ENCODE measurements around the gene COL18A1. TPM values are rescaled to one million over a fixed set of nuclear protein-coding genes. Genes with fewer than 3 reads are reported as not detected.

Gene COL18A1
- total and polyA plus RNA-seq, 4 donors: 62.5 to 309 (median 95.0) TPM

DNA sequence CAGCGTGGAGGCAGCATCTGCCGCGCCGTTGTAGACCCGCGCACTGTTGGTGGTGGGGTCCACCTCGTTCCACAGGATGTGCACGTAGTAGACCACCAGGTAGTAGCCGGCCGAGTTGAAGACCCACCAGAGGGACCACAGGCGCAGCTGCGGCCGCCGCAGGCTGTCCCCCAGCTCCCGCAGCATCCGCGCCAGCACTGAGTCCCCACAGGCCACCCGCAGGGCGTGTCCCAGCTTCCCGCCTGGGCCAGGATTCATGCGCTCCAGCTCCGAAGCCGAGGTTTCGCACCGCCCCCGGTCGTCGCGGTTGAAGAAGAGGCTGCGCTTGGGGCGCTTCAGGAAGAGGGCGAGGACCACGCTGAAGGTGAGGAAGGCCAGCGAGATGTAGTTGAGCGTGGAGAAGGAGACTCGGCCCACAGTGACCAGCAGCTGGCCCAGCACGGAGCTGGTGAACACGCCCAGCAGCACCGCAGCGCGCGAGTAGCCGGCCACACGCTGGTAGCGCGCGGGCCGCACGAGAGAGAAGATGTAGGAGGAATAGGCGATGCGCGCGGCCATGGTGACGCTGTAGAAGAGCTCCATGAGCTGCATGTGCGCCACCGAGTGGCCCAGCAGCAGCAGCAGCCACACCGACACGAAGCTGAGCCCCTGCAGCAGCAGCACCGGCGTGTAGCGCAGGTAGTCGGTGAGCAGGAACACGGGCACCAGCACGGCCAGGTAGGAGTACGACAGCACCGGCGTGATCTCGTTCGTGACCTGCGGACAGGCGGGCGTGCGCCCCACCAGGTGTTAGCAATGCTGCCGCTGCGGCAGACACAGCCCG is 126.6 kb downstream of the COL18A1 start:
- Histone ChIP-seq H3K4me1 (ENCODE audit: control insufficient read depth, insufficient read depth, low read length) (peaks cover 36% of the 10 kb centered on the region), H3K27ac (ENCODE audit: low read depth, low read length) (no peak overlapping the region), H3K4me3 (ENCODE audit: low read depth, low read length) (no peak overlapping the region), H3K9me3 (ENCODE audit: control insufficient read depth, insufficient read depth, low read length) (no peaks in the 10 kb centered on the region), H3K36me3 (ENCODE audit: control insufficient read depth, insufficient read depth, low read length) (peaks cover 94% of the 10 kb centered on the region), H3K27me3 (ENCODE audit: control insufficient read depth, insufficient read depth, low read length) (no peaks in the 10 kb centered on the region)
- no peak for DNase-seq (ENCODE audit: low read depth in 4 of 6, low spot score in 6 of 6)
- 97% methylated on average over 76 of the region's 76 CpGs for WGBS (ENCODE audit: insufficient coverage)

DNA sequence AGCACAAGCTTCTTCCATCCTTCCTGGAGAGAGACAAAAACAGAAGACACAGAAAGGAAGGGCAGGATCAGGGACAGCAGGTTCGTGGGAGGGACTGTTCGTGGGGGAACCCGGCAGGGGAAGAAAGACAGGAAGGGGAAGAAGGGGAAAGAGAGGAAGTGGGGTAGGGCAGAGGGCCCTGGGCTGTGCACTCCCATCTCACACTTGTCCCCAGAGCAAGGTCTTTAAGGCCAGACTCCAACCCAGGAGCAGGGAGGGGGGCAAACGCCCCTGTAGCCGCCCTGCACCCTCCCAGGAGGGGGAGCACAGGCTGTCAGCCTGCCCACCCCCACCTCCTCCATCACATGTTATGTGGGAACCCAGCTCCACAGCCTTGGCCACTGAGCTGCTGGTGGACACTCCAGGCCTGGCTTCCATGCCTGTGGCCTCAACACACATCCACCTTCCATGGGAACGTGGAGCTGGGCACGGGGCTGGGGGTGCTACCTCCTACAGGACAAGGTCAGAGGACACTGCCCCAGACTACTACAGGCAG is 127.9 kb downstream of the COL18A1 start:
- DNase-seq (ENCODE audit: low read depth in 4 of 6, low spot score in 6 of 6): no peak
- Histone ChIP-seq H3K4me3 (ENCODE audit: low read depth, low read length) (no peak overlapping the region), H3K27me3 (ENCODE audit: control insufficient read depth, insufficient read depth, low read length) (no peaks in the 10 kb centered on the region), H3K36me3 (ENCODE audit: control insufficient read depth, insufficient read depth, low read length) (peaks cover 92% of the 10 kb centered on the region), H3K4me1 (ENCODE audit: control insufficient read depth, insufficient read depth, low read length) (peaks cover 41% of the 10 kb centered on the region), H3K9me3 (ENCODE audit: control insufficient read depth, insufficient read depth, low read length) (no peaks in the 10 kb centered on the region), H3K27ac (ENCODE audit: low read depth, low read length) (no peak overlapping the region)
- 68% methylated on average over 7 of the region's 7 CpGs for WGBS (ENCODE audit: insufficient coverage)

DNA sequence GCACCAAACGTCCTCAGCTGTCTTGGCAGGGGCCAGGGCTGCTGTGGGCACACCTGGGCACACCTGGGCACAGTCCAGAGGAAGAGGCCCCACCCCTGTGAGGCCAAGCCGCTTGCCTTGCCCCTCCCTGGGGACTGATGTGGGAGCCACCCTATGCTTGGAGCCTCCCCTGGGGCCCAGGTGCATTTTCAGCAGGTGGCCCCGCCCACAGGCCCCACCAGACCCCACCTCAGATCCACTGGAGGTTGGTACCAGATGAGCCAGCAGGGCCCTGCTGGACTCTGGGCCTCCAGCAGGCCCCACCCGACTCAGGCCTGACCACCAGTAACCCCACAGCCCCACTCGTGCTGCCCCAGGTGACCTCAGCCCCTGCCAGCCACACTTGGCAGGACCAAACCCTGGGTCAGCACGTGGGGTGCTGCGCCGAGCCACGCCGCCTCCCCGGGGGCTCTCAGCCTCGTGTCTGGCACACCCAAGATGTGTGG is 128.4 kb downstream of the COL18A1 start:
- H3K27ac ChIP-seq (ENCODE audit: low read depth, low read length): no peak overlapping the region

DNA sequence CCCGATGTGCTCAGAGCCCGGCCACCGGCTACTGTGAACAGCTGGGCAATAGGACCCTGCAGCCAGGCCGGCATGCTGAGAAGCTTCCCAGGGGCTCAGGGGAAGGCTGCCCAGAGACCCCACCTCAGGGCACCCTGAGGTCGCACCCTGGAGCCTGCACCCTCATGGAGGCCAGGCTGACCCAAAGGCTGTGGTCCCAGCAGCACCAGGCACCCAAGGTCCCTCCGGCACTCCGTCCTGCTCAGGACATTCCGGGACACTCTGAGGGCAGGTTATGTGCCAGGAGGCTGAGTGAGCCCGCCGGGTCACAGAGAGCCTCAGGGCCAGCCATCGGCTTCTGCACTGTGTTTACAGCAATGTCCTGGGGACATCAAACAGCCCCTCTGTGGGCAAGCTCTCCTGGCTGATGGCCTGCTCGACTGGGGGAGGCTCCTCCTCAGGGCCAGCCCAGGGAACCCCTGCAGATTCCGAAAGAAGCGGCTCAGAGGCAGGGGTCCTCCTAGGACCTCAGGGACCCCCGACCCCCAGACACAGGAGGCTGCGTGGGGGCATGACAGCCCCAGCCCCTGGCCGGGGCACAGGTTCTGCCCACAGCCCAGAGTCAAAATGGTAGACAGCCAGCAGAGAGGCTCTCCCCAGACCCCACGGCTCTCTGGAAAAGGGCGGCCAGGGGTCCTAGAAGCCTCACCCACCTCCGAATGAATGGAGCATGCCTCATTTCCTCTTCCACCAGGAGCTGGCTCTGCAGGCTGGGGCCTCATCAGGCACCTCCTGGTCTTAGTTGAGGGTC is 129.1 kb downstream of the COL18A1 start:
- Histone ChIP-seq H3K27me3 (ENCODE audit: control insufficient read depth, insufficient read depth, low read length) (no peaks in the 10 kb centered on the region), H3K36me3 (ENCODE audit: control insufficient read depth, insufficient read depth, low read length) (peaks cover 93% of the 10 kb centered on the region), H3K4me1 (ENCODE audit: control insufficient read depth, insufficient read depth, low read length) (peaks cover 41% of the 10 kb centered on the region), H3K27ac (ENCODE audit: low read depth, low read length) (no peak overlapping the region), H3K4me3 (ENCODE audit: low read depth, low read length) (no peak overlapping the region), H3K9me3 (ENCODE audit: control insufficient read depth, insufficient read depth, low read length) (no peaks in the 10 kb centered on the region)
- 71% methylated on average over 20 of the region's 20 CpGs for WGBS (ENCODE audit: insufficient coverage)
- no peak for DNase-seq (ENCODE audit: low read depth in 4 of 6, low spot score in 6 of 6)

More for the DNA sequence above, 128.4 kb downstream of the COL18A1 start:
- Histone ChIP-seq H3K4me3 (ENCODE audit: low read depth, low read length) (no peak overlapping the region), H3K36me3 (ENCODE audit: control insufficient read depth, insufficient read depth, low read length) (peaks cover 92% of the 10 kb centered on the region), H3K9me3 (ENCODE audit: control insufficient read depth, insufficient read depth, low read length) (no peaks in the 10 kb centered on the region), H3K4me1 (ENCODE audit: control insufficient read depth, insufficient read depth, low read length) (peaks cover 41% of the 10 kb centered on the region), H3K27me3 (ENCODE audit: control insufficient read depth, insufficient read depth, low read length) (no peaks in the 10 kb centered on the region)
- no peak for DNase-seq (ENCODE audit: low read depth in 4 of 6, low spot score in 6 of 6)
- WGBS (ENCODE audit: insufficient coverage): 91% methylated on average over 12 of the region's 12 CpGs

DNA sequence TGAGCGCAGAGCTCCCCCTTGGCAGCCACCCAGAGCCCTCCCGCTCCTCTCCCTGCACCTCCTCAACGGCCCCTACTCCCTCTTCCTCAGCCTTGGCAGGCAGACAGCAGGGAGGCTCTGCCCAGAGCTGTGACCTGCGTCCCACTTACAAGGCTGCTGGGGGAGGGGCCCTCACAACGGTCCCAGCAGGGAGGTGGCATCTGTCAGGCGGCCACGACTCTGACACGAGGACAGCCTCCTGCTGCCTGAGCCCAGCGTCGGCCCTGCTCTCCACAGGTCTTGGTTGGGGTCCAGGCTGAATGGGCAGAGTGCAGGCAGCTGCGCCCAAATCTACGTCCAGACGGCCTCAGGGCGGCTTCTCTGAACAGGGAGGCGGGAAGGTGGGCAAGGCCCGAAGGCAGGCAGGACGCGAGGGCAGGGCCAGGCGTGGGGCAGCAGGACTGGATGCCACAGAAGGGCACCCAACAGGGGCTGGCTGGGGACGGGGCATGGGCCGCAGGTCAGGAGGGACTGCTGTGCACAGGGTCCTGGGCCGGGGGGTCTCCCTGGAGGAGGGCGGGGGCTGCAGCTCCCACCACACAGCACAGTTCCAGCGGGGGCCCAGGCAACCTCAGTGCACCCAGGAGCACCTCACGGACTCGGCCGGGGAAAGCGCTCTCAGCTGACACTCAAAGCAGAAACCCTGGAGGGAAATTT is 129.8 kb downstream of the COL18A1 start:
- H3K4me1 ChIP-seq (ENCODE audit: control insufficient read depth, insufficient read depth, low read length): peaks cover 43% of the 10 kb centered on the region
- no peak overlapping the region for H3K4me3 ChIP-seq (ENCODE audit: low read depth, low read length)
- peak overlapping the region; percentile 52 for H3K27ac ChIP-seq (ENCODE audit: low read depth, low read length)
- no peaks in the 10 kb centered on the region for H3K9me3 ChIP-seq (ENCODE audit: control insufficient read depth, insufficient read depth, low read length)
- peak in 5 of 6 donors; percentile 42 to 86 (median 54) for DNase-seq (ENCODE audit: low read depth in 4 of 6, low spot score in 6 of 6)
- H3K36me3 ChIP-seq (ENCODE audit: control insufficient read depth, insufficient read depth, low read length): peaks cover 93% of the 10 kb centered on the region
- H3K27me3 ChIP-seq (ENCODE audit: control insufficient read depth, insufficient read depth, low read length): no peaks in the 10 kb centered on the region
- WGBS (ENCODE audit: insufficient coverage): 42% methylated on average over 26 of the region's 28 CpGs

DNA sequence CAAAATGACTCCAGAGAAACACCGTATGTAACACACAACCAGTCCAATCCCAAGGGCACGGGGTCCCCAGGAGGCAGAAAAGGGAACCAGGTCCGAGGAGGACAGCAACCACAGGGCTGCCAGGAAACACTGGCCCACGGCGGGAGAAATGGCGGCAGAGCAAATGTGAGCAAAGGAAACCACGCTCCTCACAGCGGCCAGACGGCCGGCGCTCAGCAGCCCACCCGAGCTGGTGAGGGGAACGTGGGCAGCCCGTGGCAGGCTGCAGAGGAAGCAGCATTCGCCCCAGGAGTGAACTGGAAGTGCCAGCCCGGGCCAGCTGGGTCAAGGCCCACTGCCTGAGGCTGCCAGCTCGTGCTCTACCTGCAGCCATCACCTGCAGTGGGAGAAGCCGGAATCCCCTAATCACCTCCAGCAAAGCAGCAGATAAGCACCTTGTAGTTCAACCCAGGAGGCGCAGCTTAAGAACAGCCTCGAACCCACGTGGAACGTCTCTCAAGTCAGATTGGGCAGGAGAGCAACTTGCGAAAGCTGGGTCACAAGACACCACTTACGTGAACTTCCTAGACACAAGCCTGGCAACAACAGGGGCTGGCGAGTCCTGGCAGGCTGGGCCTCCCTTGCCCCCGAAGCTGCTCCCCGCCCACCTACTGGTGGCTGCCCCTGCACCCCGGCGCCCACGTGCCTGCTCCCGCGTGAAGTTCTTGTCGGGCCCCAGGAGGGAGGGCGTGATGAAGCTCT is 130.5 kb downstream of the COL18A1 start:
- peaks cover 91% of the 10 kb centered on the region for H3K36me3 ChIP-seq (ENCODE audit: control insufficient read depth, insufficient read depth, low read length)
- no peak for DNase-seq (ENCODE audit: low read depth in 4 of 6, low spot score in 6 of 6)
- H3K27me3 ChIP-seq (ENCODE audit: control insufficient read depth, insufficient read depth, low read length): no peaks in the 10 kb centered on the region
- 78% methylated on average over 34 of the region's 34 CpGs for WGBS (ENCODE audit: insufficient coverage)
- H3K27ac ChIP-seq (ENCODE audit: low read depth, low read length): peak overlapping the region; percentile 52
- peaks cover 51% of the 10 kb centered on the region for H3K4me1 ChIP-seq (ENCODE audit: control insufficient read depth, insufficient read depth, low read length)
- no peaks in the 10 kb centered on the region for H3K9me3 ChIP-seq (ENCODE audit: control insufficient read depth, insufficient read depth, low read length)
- no peak overlapping the region for H3K4me3 ChIP-seq (ENCODE audit: low read depth, low read length)

DNA sequence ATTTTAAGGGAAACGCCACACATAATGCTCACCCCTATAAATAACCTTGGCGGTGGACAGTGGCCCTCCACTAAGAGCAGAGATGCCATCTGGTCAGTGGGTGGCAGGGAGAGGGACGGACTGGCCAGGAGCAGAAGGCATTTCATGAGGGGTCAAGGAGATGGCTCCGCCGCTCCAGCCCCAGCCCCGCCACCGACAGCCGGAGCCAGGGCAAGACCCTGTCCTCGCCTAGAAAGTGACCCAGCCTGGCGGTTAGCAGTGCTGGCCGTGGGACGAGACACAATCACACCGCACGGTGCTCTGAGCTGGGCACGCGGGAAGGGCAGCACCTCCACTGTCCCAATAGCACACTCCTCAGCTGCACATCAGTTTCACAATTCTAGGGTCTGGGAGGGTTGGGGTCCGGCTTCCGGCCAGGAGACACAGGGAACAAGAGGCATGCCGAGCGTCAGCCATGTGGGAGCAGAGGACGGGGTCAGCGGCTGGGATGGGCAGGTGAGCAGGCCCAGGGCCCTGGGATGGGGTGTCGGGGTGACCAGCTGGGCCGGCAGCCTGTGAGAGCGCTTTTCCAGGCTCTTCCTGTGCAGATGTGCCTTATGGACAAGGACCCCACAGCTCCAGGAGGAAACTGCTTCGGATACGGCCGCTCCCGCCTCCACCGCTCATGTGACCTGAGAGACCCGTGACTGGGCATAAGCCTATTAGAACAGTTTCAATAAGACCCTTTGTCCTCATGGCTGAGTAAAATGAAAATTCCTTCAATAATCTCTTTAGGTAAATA is 131.5 kb downstream of the COL18A1 start:
- H3K36me3 ChIP-seq (ENCODE audit: control insufficient read depth, insufficient read depth, low read length): peaks cover 87% of the 10 kb centered on the region

DNA sequence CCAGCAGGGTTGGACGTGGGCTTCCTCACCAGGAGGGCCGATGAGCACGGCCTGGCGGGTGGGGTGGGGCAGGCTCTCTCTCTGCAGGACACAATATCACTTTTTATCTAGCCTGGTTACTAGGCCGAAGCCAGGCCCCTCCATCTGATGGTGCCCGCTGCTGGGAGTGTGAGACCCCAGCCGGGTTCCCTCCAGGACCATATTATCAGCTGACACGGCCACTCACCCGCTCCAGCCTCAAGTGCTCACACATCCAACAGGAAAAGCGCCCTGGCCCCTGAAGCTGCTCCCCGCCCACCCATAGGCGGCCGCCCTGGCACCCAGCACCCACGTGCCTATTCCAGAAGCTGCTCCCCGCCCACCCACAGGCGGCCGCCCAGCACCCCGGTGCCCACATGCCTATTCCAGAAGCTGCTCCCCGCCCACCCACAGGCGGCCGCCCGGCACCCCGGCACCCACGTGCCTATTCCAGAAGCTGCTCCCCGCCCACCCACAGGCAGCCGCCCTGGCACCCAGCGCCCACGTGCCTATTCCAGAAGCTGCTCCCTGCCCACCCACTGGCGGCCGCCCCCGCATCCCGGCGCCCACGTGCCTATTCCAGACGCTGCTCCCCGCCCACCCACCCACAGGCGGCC is 132.3 kb downstream of the COL18A1 start:
- Histone ChIP-seq H3K9me3 (ENCODE audit: control insufficient read depth, insufficient read depth, low read length) (no peaks in the 10 kb centered on the region), H3K4me1 (ENCODE audit: control insufficient read depth, insufficient read depth, low read length) (peaks cover 62% of the 10 kb centered on the region), H3K36me3 (ENCODE audit: control insufficient read depth, insufficient read depth, low read length) (peaks cover 81% of the 10 kb centered on the region), H3K27ac (ENCODE audit: low read depth, low read length) (no peak overlapping the region), H3K27me3 (ENCODE audit: control insufficient read depth, insufficient read depth, low read length) (no peaks in the 10 kb centered on the region), H3K4me3 (ENCODE audit: low read depth, low read length) (no peak overlapping the region)
- no peak for DNase-seq (ENCODE audit: low read depth in 4 of 6, low spot score in 6 of 6)
- 95% methylated on average over 21 of the region's 37 CpGs for WGBS (ENCODE audit: insufficient coverage)

More for the DNA sequence above, 131.5 kb downstream of the COL18A1 start:
- WGBS (ENCODE audit: insufficient coverage): 94% methylated on average over 30 of the region's 31 CpGs
- no peaks in the 10 kb centered on the region for H3K27me3 ChIP-seq (ENCODE audit: control insufficient read depth, insufficient read depth, low read length)
- H3K4me3 ChIP-seq (ENCODE audit: low read depth, low read length): no peak overlapping the region
- no peak overlapping the region for H3K27ac ChIP-seq (ENCODE audit: low read depth, low read length)
- DNase-seq (ENCODE audit: low read depth in 4 of 6, low spot score in 6 of 6): no peak
- H3K4me1 ChIP-seq (ENCODE audit: control insufficient read depth, insufficient read depth, low read length): peaks cover 60% of the 10 kb centered on the region
- H3K9me3 ChIP-seq (ENCODE audit: control insufficient read depth, insufficient read depth, low read length): no peaks in the 10 kb centered on the region

Measured in spinal cord (tissue), 10 donors.